GM13976 (cell line): ENCODE measurements around the gene TLCD5.

Experiments
- DNase-seq: peaks from one replicate; pipeline ENCODE4 v3.0.0; 2012; ENCODE audit warnings: low spot score
- CTCF ChIP-seq: IDR thresholded peaks from 2 replicates; pipeline ENCODE4 v1.5.1; 2012; ENCODE audit warnings: borderline replicate concordance, mild to moderate bottlenecking; ENCODE audit not compliant: insufficient read depth; ENCODE audit errors: extremely low read depth, missing control alignments, control extremely low read depth
- in situ Hi-C: fragments of 300-500 bp; cut with MboI; formaldehyde crosslinking; loops from one replicate; pipeline ENCODE4 v1.12.0; 2022; ENCODE audit warnings: low sequenced_read_pairs, mixed read lengths, inconsistent platforms; ENCODE audit not compliant: unreplicated experiment

Gene TLCD5

DNA sequence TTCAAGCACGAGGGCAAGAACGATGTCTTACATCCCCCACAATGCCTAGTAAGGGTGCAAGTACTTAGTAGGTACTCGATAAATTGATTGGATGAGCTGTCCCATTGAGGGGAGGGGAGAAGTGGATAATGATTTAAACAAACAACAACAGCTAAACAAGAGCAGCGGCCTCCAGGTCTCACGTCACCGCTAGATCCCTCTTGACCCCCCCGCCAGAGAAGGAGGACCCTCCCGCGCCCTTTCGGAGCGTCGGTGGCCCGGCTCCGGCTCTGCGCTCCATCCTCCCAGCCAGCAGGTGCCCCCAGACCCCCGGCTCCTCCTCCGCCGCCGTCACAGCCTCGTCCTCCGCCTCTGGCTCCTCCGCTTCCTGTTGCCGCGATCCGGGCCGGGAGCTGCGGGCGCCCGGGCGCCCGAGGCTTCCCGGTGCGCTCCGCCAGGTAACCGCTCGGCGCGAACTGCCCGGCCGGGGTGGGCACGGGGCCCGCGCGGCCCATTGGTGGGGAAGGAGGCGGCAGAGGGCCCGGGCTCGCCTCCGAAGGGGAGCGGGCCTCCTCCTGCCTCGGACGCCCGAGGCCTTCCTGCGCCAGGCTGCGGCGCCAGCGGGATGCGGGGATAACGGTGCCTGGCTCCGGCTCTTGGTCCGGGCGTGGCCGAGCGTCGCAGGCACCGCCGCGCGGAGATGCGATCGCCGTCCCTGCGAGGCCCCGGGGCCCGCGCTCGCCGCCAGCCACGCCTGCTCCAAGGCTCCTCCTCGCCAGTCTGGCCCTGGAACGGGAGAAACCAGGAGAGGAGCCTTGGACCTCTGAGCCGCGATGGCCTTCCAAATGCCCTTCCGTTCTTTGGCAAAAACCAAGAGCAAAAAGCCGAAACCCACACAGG, at the start of gene TLCD5:
TSS of gene TLCD5 (plus strand) at position 368 of the 879 bp plus-strand sequence. CDS start 2,143 bp downstream, outside the sequence.
- in situ Hi-C loops: no loop called here
- TF ChIP-seq CTCF: no peak
- DNase-seq: peak; percentile 82

- TF ChIP-seq CTCF: no peak
- no peak for DNase-seq
- in situ Hi-C loops: no loop called here
These were observed 45.6 kb upstream of the TLCD5 start for GRCh38 chr11:120279502-120279901.

DNA sequence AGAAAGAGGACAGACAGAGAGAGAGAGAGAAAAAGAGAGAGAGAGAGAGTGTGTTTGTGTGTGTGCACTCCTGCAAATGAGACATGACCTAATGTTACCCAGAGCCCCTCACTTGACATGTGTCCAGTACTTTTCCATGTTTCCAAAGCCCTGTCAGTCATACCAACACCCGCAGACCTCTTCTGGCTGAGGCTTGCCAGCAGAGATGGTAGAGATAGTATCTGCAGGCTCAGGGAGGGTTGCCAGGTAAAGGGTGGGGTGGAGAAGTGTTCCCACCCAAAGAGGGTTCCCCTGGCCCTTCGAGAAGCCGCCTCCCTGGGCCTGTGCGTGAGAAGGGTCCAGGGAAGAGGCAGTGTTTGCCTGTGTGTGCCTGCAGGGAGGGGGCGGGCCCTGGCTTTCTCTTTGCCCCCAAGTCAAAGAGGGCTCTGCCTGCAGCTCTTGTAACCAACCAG, 44.5 kb upstream of the TLCD5 start:
- DNase-seq: no peak
- in situ Hi-C loops: no loop called here
- no peak for TF ChIP-seq CTCF

GRCh38 chr11:120281143-120281795, 43.8 kb upstream of the TLCD5 start:
- no peak for DNase-seq
- no peak for TF ChIP-seq CTCF
- in situ Hi-C loops: no loop called here

DNA sequence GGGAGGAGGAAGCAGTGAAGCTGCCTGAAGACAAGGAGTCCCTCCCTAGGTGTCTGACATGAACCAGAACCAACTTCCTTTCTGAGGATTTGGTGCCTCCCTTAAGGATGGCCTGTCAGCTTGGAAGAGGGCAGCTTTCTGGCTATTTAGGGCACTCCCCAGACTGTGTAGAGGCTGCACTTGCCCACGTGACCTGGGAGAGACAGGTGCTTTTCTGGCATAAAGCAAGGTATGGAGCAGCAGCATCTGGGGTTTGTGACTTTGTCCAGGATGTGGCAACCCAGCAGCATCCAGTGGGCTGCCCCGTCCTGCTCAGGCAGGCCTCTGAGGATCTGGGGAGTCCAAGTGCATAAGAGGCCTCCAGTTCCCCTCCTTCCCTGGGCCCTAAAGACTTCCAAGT, 42.0 kb upstream of the TLCD5 start:
- no peak for DNase-seq
- TF ChIP-seq CTCF: no peak
- in situ Hi-C loops: no loop called here

GRCh38 chr11:120284272-120284671, 40.8 kb upstream of the TLCD5 start:
- in situ Hi-C loops: no loop called here
- TF ChIP-seq CTCF: no peak
- DNase-seq: no peak
